HEK293 (cell line): ENCODE results near the gene NID2.

Experiments
- CTCF ChIA-PET: fragments of 350-600 bp; formaldehyde crosslinking; extraction: SDS; loops from one replicate; lab custom pipeline; 2021; ENCODE audit warnings: antibody characterized with exemption; lab: Yijun Ruan, JAX
- POLR2A ChIA-PET: fragments of 300-600 bp; formaldehyde crosslinking; extraction: SDS; loops from one replicate; lab custom pipeline; 2020; ENCODE audit warnings: antibody characterized with exemption, inconsistent platforms; lab: Yijun Ruan, JAX
- H3K27ac ChIP-seq: fragments of 200-500 bp; sonication (Bioruptor generic); 2 replicates; pipeline ENCODE4 v1.5.1; 2014; ENCODE audit warnings: low read depth, low read length, control low read depth, inconsistent platforms; ENCODE audit errors: extremely low read depth
- H3K36me3 ChIP-seq, 2 experiments: fragments of 200-500 bp in 1 of 2; sonication (Bioruptor generic) in 1 of 2; 1 replicate in 1 of 2; 2 replicates in 1 of 2; pipeline ENCODE4 v1.5.1; 2014 to 2017; ENCODE audit warnings: inconsistent platforms in 2 of 2, low read length in 2 of 2; ENCODE audit not compliant: control insufficient read depth in 2 of 2, insufficient read depth in 1 of 2
- H3K4me1 ChIP-seq: fragments of 200-500 bp; sonication (Bioruptor generic); 2 replicates; pipeline ENCODE4 v1.5.1; 2014; ENCODE audit warnings: mild to moderate bottlenecking, low read length, inconsistent platforms; ENCODE audit not compliant: control insufficient read depth, insufficient read depth
- H3K4me3 ChIP-seq: 2 replicates; pipeline ENCODE4 v1.5.1; 2011; ENCODE audit warnings: low read depth, mild to moderate bottlenecking, control low read depth, low read length, moderate library complexity
- H3K9me3 ChIP-seq: fragments of 200-500 bp; sonication (Bioruptor generic); 2 replicates; pipeline ENCODE4 v1.5.1; 2014; ENCODE audit warnings: low read depth, low read length, inconsistent platforms; ENCODE audit not compliant: control insufficient read depth, insufficient read depth
- BCL11A ChIP-seq: fragments of 450-650 bp; formaldehyde crosslinking; IDR thresholded peaks from 2 replicates; pipeline ENCODE4 v1.5.1; 2016; ENCODE audit warnings: low read depth, missing biosample characterization, missing genetic modification characterization
- BCL11B ChIP-seq: fragments of 450-650 bp; formaldehyde crosslinking; IDR thresholded peaks from 2 replicates; pipeline ENCODE4 v1.5.1; 2016; ENCODE audit warnings: low read depth, missing biosample characterization, missing genetic modification characterization
- GFI1B ChIP-seq: fragments of 450-650 bp; formaldehyde crosslinking; IDR thresholded peaks from 2 replicates; pipeline ENCODE4 v1.5.1; 2016; ENCODE audit warnings: missing biosample characterization, missing genetic modification characterization
- KLF8 ChIP-seq: fragments of 450-650 bp; formaldehyde crosslinking; IDR thresholded peaks from 2 replicates; pipeline ENCODE4 v1.5.1; 2016; ENCODE audit warnings: missing biosample characterization, missing genetic modification characterization
- KLF9 ChIP-seq: fragments of 450-650 bp; formaldehyde crosslinking; IDR thresholded peaks from 2 replicates; pipeline ENCODE4 v1.5.1; 2016; ENCODE audit warnings: missing biosample characterization, missing genetic modification characterization, low read depth
- OVOL3 ChIP-seq: fragments of 450-650 bp; formaldehyde crosslinking; IDR thresholded peaks from 2 replicates; pipeline ENCODE4 v1.5.1; 2016; ENCODE audit warnings: missing biosample characterization, missing genetic modification characterization
- SCRT1 ChIP-seq: fragments of 450-650 bp; formaldehyde crosslinking; IDR thresholded peaks from 2 replicates; pipeline ENCODE4 v1.5.1; 2016; ENCODE audit warnings: missing biosample characterization, missing genetic modification characterization, borderline replicate concordance
- ZBTB48 ChIP-seq: fragments of 450-650 bp; formaldehyde crosslinking; IDR thresholded peaks from 2 replicates; pipeline ENCODE4 v1.5.1; 2016; ENCODE audit warnings: missing biosample characterization, missing genetic modification characterization
- ZNF10 ChIP-seq: fragments of 450-650 bp; formaldehyde crosslinking; IDR thresholded peaks from 2 replicates; pipeline ENCODE4 v1.5.1; 2017; ENCODE audit warnings: missing biosample characterization, missing genetic modification characterization
- ZNF112 ChIP-seq: fragments of 450-650 bp; formaldehyde crosslinking; IDR thresholded peaks from 2 replicates; pipeline ENCODE4 v1.5.0; 2017; ENCODE audit warnings: missing biosample characterization, missing genetic modification characterization
- ZNF121 ChIP-seq: fragments of 450-650 bp; formaldehyde crosslinking; IDR thresholded peaks from 2 replicates; pipeline ENCODE4 v1.5.1; 2016; ENCODE audit warnings: missing biosample characterization, missing genetic modification characterization
- ZNF138 ChIP-seq: fragments of 450-650 bp; formaldehyde crosslinking; IDR thresholded peaks from 2 replicates; pipeline ENCODE4 v1.5.1; 2016; ENCODE audit warnings: missing biosample characterization, missing genetic modification characterization, borderline replicate concordance
- ZNF292 ChIP-seq: fragments of 450-650 bp; formaldehyde crosslinking; IDR thresholded peaks from 2 replicates; pipeline ENCODE4 v1.5.1; 2016; ENCODE audit warnings: low read depth, missing biosample characterization, missing genetic modification characterization, borderline replicate concordance
- ZNF335 ChIP-seq: fragments of 450-650 bp; formaldehyde crosslinking; conservative IDR thresholded peaks from 2 replicates; pipeline ENCODE4 v1.5.1; 2016; ENCODE audit warnings: missing biosample characterization, missing genetic modification characterization
- ZNF391 ChIP-seq: fragments of 450-650 bp; formaldehyde crosslinking; IDR thresholded peaks from 2 replicates; pipeline ENCODE4 v1.5.1; 2016; ENCODE audit warnings: low read depth, missing biosample characterization, missing genetic modification characterization, borderline replicate concordance
- ZNF426 ChIP-seq: fragments of 450-650 bp; formaldehyde crosslinking; IDR thresholded peaks from 2 replicates; pipeline ENCODE4 v1.5.1; 2017; ENCODE audit warnings: missing biosample characterization, missing genetic modification characterization, mild to moderate bottlenecking, inconsistent platforms, moderate library complexity
- ZNF596 ChIP-seq: fragments of 450-650 bp; IDR thresholded peaks from 2 replicates; pipeline ENCODE4 v1.5.0; 2018; ENCODE audit warnings: missing biosample characterization, mild to moderate bottlenecking, missing genetic modification characterization, moderate library complexity
- ZNF629 ChIP-seq: fragments of 450-650 bp; formaldehyde crosslinking; IDR thresholded peaks from 2 replicates; pipeline ENCODE4 v1.5.1; 2017; ENCODE audit warnings: missing biosample characterization, missing genetic modification characterization
- ZNF658 ChIP-seq: fragments of 450-650 bp; formaldehyde crosslinking; IDR thresholded peaks from 2 replicates; pipeline ENCODE4; 2016; ENCODE audit warnings: missing biosample characterization, missing genetic modification characterization
- ZNF768 ChIP-seq: fragments of 450-650 bp; formaldehyde crosslinking; IDR thresholded peaks from 2 replicates; pipeline ENCODE4 v1.5.1; 2018; ENCODE audit warnings: missing biosample characterization, mild to moderate bottlenecking, missing genetic modification characterization
- ZNF792 ChIP-seq: fragments of 450-650 bp; formaldehyde crosslinking; IDR thresholded peaks from 2 replicates; pipeline ENCODE4 v1.5.1; 2016; ENCODE audit warnings: missing biosample characterization, missing genetic modification characterization
- TF ChIP-seq, protein P1 (sequence below): fragments of 450-650 bp; formaldehyde crosslinking; IDR thresholded peaks from 2 replicates; pipeline ENCODE4 v1.5.1; 2016; ENCODE audit warnings: missing biosample characterization, missing genetic modification characterization
- TF ChIP-seq, protein P2 (sequence below): fragments of 450-650 bp; formaldehyde crosslinking; IDR thresholded peaks from 2 replicates; pipeline ENCODE4; 2016; ENCODE audit warnings: missing biosample characterization, missing genetic modification characterization
- TF ChIP-seq, protein P3 (sequence below): fragments of 450-650 bp; formaldehyde crosslinking; IDR thresholded peaks from 2 replicates; pipeline ENCODE4 v1.5.1; 2016; ENCODE audit warnings: missing biosample characterization, missing genetic modification characterization
- TF ChIP-seq, protein P4 (sequence below): fragments of 450-650 bp; formaldehyde crosslinking; IDR thresholded peaks from 2 replicates; pipeline ENCODE4 v1.5.1; 2016; ENCODE audit warnings: missing biosample characterization, missing genetic modification characterization
- TF ChIP-seq, protein P5 (sequence below): fragments of 450-650 bp; formaldehyde crosslinking; IDR thresholded peaks from 2 replicates; pipeline ENCODE4 v1.5.1; 2016; ENCODE audit warnings: missing biosample characterization, missing genetic modification characterization

Gene NID2

DNA sequence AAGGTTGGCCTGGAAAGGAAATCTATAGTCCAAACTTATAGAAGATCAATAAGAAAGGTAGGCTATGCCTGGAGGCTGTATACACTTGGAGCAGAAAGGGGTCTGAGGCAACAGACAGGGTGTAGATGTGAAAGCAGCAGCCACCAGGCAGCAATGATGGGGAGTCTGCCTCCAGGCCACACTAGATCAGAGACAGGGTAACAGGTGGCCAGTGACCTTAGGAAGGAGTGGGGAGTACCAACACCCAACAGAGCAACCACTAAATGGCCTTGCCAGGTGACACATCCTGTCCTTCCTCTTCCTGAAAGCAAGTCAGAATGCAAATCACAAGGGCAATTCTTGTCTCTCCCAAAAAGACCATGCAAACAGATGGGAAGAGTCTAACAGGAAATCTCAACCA lies 46.4 kb upstream of the NID2 start:
- H3K9me3 ChIP-seq: no peaks in the 10 kb centered on the region
- TF ChIP-seq KLF8 (tag by site-specific recombination) (no peak), ZNF596 (no peak), BCL11B (no peak), ZNF792 (tag by site-specific recombination) (no peak), ZNF629 (no peak), ZBTB48 (tag by site-specific recombination) (no peak), OVOL3 (tag by site-specific recombination) (no peak), GFI1B (no peak), ZNF138 (tag by site-specific recombination) (no peak), ZNF10 (tag by site-specific recombination) (no peak), ZNF335 (tag by site-specific recombination) (no peak), SCRT1 (tag by site-specific recombination) (no peak), BCL11A (tag by site-specific recombination) (no peak), ZNF426 (tag by site-specific recombination) (no peak)
- TF ChIP-seq, protein P1, sequence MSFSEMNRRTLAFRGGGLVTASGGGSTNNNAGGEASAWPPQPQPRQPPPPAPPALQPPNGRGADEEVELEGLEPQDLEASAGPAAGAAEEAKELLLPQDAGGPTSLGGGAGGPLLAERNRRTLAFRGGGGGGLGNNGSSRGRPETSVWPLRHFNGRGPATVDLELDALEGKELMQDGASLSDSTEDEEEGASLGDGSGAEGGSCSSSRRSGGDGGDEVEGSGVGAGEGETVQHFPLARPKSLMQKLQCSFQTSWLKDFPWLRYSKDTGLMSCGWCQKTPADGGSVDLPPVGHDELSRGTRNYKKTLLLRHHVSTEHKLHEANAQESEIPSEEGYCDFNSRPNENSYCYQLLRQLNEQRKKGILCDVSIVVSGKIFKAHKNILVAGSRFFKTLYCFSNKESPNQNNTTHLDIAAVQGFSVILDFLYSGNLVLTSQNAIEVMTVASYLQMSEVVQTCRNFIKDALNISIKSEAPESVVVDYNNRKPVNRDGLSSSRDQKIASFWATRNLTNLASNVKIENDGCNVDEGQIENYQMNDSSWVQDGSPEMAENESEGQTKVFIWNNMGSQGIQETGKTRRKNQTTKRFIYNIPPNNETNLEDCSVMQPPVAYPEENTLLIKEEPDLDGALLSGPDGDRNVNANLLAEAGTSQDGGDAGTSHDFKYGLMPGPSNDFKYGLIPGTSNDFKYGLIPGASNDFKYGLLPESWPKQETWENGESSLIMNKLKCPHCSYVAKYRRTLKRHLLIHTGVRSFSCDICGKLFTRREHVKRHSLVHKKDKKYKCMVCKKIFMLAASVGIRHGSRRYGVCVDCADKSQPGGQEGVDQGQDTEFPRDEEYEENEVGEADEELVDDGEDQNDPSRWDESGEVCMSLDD (tag by site-specific recombination): no peak
- TF ChIP-seq, protein P2, sequence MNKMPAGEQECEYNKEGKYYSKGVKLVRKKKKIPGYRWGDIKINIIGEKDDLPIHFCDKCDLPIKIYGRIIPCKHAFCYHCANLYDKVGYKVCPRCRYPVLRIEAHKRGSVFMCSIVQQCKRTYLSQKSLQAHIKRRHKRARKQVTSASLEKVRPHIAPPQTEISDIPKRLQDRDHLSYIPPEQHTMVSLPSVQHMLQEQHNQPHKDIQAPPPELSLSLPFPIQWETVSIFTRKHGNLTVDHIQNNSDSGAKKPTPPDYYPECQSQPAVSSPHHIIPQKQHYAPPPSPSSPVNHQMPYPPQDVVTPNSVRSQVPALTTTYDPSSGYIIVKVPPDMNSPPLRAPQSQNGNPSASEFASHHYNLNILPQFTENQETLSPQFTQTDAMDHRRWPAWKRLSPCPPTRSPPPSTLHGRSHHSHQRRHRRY (tag by site-specific recombination): no peak
- TF ChIP-seq, protein P3, sequence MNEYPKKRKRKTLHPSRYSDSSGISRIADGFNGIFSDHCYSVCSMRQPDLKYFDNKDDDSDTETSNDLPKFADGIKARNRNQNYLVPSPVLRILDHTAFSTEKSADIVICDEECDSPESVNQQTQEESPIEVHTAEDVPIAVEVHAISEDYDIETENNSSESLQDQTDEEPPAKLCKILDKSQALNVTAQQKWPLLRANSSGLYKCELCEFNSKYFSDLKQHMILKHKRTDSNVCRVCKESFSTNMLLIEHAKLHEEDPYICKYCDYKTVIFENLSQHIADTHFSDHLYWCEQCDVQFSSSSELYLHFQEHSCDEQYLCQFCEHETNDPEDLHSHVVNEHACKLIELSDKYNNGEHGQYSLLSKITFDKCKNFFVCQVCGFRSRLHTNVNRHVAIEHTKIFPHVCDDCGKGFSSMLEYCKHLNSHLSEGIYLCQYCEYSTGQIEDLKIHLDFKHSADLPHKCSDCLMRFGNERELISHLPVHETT (tag by site-specific recombination): no peak
- TF ChIP-seq, all 188 proteins: peak for 0
- ChIA-PET POLR2A (no interaction called here), CTCF (interaction anchor here (0.6 kb wide), 1 partner anchor 43 kb away, joined by 3 read pairs; no protein-coding TSS in a partner anchor)
- Histone ChIP-seq H3K4me3 (no peak overlapping the region), H3K27ac (no peak overlapping the region), H3K4me1 (no peaks in the 10 kb centered on the region), H3K36me3 (no peaks in the 10 kb centered on the region)

DNA sequence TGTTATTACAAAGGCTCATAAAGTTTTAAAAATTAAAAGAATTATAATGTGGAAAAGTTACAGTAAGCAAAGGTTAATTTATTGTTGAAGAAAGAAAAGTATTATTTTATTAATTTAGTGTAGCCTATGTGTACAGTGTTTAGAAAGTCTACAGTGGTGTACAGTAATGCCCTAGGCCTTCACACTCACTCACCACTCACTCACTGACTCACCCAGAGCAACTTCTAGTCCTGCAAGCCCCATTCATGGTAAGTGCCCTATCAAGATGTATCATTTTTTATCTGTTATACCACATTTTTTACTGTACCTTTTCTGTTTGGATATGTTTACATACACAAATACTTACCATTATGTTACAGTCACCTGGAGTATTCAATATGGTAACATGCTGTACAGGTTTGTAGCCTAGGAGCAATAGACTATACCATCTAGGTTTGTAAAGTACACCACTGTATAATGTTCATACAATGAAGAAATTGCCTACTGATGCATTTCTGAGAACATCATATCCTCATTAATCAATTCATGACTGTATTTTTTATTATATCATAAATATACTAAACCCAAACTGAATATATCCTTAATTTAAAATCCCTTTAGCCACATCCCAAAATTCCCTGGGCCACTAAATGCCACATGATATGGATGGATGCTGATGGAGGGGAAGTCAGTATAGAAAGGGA lies 43.6 kb upstream of the NID2 start:
- ChIA-PET POLR2A (no interaction called here), CTCF (interaction anchor here (0.6 to 0.7 kb wide), 2 partner anchors 96 to 115 kb away, joined by 3 read pairs; no protein-coding TSS in a partner anchor)
- Histone ChIP-seq H3K4me1 (no peaks in the 10 kb centered on the region), H3K36me3 (no peaks in the 10 kb centered on the region), H3K27ac (no peak overlapping the region), H3K9me3 (no peaks in the 10 kb centered on the region), H3K4me3 (no peak overlapping the region)
- no peak for TF ChIP-seq ZNF768 (tag by site-specific recombination)
- TF ChIP-seq ZNF391: no peak
- no peak for TF ChIP-seq KLF9 (tag by site-specific recombination)
- TF ChIP-seq ZNF426 (tag by site-specific recombination): no peak
- TF ChIP-seq ZNF292 (tag by site-specific recombination): no peak
- TF ChIP-seq, protein P4, sequence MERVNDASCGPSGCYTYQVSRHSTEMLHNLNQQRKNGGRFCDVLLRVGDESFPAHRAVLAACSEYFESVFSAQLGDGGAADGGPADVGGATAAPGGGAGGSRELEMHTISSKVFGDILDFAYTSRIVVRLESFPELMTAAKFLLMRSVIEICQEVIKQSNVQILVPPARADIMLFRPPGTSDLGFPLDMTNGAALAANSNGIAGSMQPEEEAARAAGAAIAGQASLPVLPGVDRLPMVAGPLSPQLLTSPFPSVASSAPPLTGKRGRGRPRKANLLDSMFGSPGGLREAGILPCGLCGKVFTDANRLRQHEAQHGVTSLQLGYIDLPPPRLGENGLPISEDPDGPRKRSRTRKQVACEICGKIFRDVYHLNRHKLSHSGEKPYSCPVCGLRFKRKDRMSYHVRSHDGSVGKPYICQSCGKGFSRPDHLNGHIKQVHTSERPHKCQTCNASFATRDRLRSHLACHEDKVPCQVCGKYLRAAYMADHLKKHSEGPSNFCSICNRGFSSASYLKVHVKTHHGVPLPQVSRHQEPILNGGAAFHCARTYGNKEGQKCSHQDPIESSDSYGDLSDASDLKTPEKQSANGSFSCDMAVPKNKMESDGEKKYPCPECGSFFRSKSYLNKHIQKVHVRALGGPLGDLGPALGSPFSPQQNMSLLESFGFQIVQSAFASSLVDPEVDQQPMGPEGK (tag by site-specific recombination): no peak
- TF ChIP-seq ZNF121 (tag by site-specific recombination): no peak
- no peak for TF ChIP-seq ZNF658
- TF ChIP-seq, protein P5, sequence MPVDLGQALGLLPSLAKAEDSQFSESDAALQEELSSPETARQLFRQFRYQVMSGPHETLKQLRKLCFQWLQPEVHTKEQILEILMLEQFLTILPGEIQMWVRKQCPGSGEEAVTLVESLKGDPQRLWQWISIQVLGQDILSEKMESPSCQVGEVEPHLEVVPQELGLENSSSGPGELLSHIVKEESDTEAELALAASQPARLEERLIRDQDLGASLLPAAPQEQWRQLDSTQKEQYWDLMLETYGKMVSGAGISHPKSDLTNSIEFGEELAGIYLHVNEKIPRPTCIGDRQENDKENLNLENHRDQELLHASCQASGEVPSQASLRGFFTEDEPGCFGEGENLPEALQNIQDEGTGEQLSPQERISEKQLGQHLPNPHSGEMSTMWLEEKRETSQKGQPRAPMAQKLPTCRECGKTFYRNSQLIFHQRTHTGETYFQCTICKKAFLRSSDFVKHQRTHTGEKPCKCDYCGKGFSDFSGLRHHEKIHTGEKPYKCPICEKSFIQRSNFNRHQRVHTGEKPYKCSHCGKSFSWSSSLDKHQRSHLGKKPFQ (tag by site-specific recombination): no peak
- no peak for TF ChIP-seq ZNF596
- TF ChIP-seq ZNF112 (tag by site-specific recombination): no peak
